Prostate gland (tissue), 2 donors: Measurements from ENCODE around the gene HSPB1.

ENCODE experiments used
- POLR2AphosphoS5 ChIP-seq: sonication (generic); formaldehyde crosslinking; IDR thresholded peaks from one replicate; pipeline ENCODE4 v1.6.1; 2017; ENCODE audit warnings: antibody characterized with exemption
- TF ChIP-seq, protein P1 (sequence below), 4 experiments: fragments of 200-600 bp in 2 of 4; fragments of 450-650 bp in 2 of 4; sonication (generic) in 2 of 4; IDR thresholded peaks; 1 replicate in 3 of 4; 2 replicates in 1 of 4; pipeline ENCODE4 v1.5.1; 2016 to 2019; ENCODE audit warnings: antibody characterized with exemption in 4 of 4, mild to moderate bottlenecking in 2 of 4, moderate library complexity in 2 of 4

DNA sequence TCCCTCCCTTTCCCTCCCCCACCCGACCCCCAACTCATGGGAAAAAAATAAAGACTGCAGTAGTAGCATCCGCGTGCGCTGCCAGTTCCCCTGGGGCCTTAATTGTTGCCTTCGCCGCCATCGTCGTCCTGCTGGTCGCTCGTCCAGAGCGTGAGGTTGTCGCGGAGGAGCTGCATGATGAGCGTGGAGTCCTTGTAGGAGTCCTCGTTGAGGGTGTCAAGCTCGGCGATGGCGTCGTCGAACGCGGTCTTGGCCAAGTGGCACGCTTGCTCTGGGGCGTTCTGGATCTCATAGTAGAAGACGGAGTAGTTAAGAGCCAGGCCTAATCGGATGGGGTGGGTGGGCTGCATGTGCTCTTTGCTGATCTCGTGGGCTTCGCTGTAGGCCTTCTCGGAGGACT, 27.0 kb downstream of the HSPB1 start:
- no peak for TF ChIP-seq POLR2AphosphoS5
- TF ChIP-seq, protein P1, sequence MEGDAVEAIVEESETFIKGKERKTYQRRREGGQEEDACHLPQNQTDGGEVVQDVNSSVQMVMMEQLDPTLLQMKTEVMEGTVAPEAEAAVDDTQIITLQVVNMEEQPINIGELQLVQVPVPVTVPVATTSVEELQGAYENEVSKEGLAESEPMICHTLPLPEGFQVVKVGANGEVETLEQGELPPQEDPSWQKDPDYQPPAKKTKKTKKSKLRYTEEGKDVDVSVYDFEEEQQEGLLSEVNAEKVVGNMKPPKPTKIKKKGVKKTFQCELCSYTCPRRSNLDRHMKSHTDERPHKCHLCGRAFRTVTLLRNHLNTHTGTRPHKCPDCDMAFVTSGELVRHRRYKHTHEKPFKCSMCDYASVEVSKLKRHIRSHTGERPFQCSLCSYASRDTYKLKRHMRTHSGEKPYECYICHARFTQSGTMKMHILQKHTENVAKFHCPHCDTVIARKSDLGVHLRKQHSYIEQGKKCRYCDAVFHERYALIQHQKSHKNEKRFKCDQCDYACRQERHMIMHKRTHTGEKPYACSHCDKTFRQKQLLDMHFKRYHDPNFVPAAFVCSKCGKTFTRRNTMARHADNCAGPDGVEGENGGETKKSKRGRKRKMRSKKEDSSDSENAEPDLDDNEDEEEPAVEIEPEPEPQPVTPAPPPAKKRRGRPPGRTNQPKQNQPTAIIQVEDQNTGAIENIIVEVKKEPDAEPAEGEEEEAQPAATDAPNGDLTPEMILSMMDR (IDR thresholded peaks at IDR 0.05), result no peak
